OCI-LY3 (cell line): ENCODE results near the gene LRP10.

ENCODE experiments used
- H2AFZ ChIP-seq: fragments of 200-600, 300-600 bp; shearing (Covaris generic); 2 replicates; pipeline ENCODE4 v1.6.0; 2014; ENCODE audit warnings: antibody characterized with exemption, low read depth, low read length
- H3K27ac ChIP-seq: fragments of 200-600, 300-600 bp; sonication (generic); 2 replicates; pipeline ENCODE4 v1.5.1; 2014; ENCODE audit warnings: mild to moderate bottlenecking, low read length, moderate library complexity, mixed read lengths
- H3K27me3 ChIP-seq: fragments of 200-600, 300-600 bp; sonication (generic); 2 replicates; pipeline ENCODE4 v1.6.1; 2014; ENCODE audit warnings: low read depth, low read length, mixed read lengths
- H3K36me3 ChIP-seq: fragments of 200-600, 300-600 bp; sonication (generic); replicated peaks from 2 replicates; pipeline ENCODE3; 2014; ENCODE audit warnings: low read depth, low read length, mixed read lengths
- H3K4me1 ChIP-seq: fragments of 300-600, 200-600 bp; sonication (generic); 2 replicates; pipeline ENCODE4 v1.6.1; 2014; ENCODE audit warnings: low read length, mixed read lengths
- H3K4me2 ChIP-seq: fragments of 200-600, 300-600 bp; sonication (generic); 2 replicates; pipeline ENCODE4 v1.6.1; 2014; ENCODE audit warnings: low read length, mixed read lengths
- H3K4me3 ChIP-seq: fragments of 300-600, 200-600 bp; sonication (generic); 2 replicates; pipeline ENCODE4 v1.5.1; 2014; ENCODE audit warnings: antibody characterized with exemption, mild to moderate bottlenecking, low read length, moderate library complexity
- H3K79me2 ChIP-seq: fragments of 300-600, 200-600 bp; shearing (Covaris generic); 2 replicates; pipeline ENCODE4 v1.6.1; 2014; ENCODE audit warnings: mild to moderate bottlenecking, low read length, mixed read lengths
- H3K9ac ChIP-seq: fragments of 300-600, 200-600 bp; shearing (Covaris generic); 2 replicates; pipeline ENCODE4 v1.6.0; 2014; ENCODE audit warnings: mild to moderate bottlenecking, low read length, moderate library complexity
- H3K9me3 ChIP-seq: fragments of 200-600, 300-600 bp; shearing (Covaris generic); 2 replicates; pipeline ENCODE4 v1.6.1; 2014; ENCODE audit warnings: low read length, mixed read lengths; ENCODE audit not compliant: insufficient read depth
- H4K20me1 ChIP-seq: fragments of 200-600, 300-600 bp; sonication (generic); 2 replicates; pipeline ENCODE4 v1.6.1; 2016; ENCODE audit warnings: low read length, mixed read lengths; ENCODE audit not compliant: insufficient read depth
- EZH2phosphoT487 ChIP-seq: fragments of 200-600 bp; shearing (Covaris generic); IDR thresholded peaks from 2 replicates; pipeline ENCODE4 v1.6.1; 2018; ENCODE audit warnings: antibody characterized with exemption, mixed run types, low read depth
- TF ChIP-seq, protein P1 (sequence below): fragments of 200-600, 300-600 bp; sonication (generic); IDR thresholded peaks from 2 replicates; pipeline ENCODE4 v1.5.1; 2014; ENCODE audit warnings: antibody characterized with exemption, low read length, low read depth

The LRP10 gene

DNA sequence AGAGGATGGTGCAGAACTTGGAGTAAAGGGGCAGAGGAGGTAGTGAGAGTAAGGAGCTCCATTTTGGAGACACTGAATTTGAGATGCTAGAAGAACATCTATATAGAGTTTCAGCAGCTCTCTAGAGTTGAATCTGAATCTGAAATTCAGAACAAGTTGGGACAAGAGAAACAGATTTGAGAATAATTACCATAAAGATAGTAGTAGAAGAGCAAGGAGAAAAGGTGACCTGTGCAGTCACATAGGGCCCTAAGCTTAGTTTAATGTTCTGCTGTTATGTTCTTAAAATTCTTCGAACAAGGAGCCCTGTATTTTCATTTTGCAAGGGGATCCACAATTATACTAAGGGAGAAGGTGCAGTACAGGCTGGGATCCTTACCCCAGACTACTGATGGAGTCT lies 18.9 kb downstream of the LRP10 start:
- no peaks in the 10 kb centered on the region for H4K20me1 ChIP-seq
- no peak overlapping the region for H2AFZ ChIP-seq
- H3K4me3 ChIP-seq, result no peak overlapping the region
- no peaks in the 10 kb centered on the region for H3K9me3 ChIP-seq
- H3K27ac ChIP-seq, result no peak overlapping the region
- no peak overlapping the region for H3K9ac ChIP-seq
- TF ChIP-seq, protein P1, sequence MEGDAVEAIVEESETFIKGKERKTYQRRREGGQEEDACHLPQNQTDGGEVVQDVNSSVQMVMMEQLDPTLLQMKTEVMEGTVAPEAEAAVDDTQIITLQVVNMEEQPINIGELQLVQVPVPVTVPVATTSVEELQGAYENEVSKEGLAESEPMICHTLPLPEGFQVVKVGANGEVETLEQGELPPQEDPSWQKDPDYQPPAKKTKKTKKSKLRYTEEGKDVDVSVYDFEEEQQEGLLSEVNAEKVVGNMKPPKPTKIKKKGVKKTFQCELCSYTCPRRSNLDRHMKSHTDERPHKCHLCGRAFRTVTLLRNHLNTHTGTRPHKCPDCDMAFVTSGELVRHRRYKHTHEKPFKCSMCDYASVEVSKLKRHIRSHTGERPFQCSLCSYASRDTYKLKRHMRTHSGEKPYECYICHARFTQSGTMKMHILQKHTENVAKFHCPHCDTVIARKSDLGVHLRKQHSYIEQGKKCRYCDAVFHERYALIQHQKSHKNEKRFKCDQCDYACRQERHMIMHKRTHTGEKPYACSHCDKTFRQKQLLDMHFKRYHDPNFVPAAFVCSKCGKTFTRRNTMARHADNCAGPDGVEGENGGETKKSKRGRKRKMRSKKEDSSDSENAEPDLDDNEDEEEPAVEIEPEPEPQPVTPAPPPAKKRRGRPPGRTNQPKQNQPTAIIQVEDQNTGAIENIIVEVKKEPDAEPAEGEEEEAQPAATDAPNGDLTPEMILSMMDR, result no peak
- no peak for TF ChIP-seq EZH2phosphoT487
- H3K79me2 ChIP-seq, result no peaks in the 10 kb centered on the region
- no peaks in the 10 kb centered on the region for H3K27me3 ChIP-seq
- peaks cover 19% of the 10 kb centered on the region for H3K4me1 ChIP-seq
- no peak overlapping the region for H3K4me2 ChIP-seq
- no peaks in the 10 kb centered on the region for H3K36me3 ChIP-seq

DNA sequence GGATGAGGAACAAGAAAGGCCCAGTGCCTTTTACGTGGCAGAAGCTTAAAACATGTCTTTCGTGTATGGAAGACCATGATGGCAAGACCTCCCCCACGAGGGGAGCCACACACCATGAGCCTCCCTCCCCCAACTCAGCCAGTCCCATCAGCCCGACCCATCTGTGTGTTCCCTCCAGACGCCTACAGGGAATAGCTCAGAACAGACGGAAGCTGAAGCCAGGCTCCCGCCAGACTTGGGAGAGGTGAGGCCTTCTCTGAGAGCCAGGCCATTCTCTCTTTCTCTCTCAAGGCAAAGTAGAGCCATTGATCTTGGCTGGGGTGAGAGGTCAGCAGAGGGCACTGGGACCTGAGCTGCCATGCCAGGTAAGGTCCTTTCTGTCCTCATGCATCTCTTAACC lies 20.9 kb downstream of the LRP10 start:
- TF ChIP-seq, protein P1, result no peak
- no peak for TF ChIP-seq EZH2phosphoT487
- no peaks in the 10 kb centered on the region for H3K9me3 ChIP-seq
- H3K27me3 ChIP-seq, result no peaks in the 10 kb centered on the region
- H3K4me2 ChIP-seq, result no peak overlapping the region
- no peak overlapping the region for H3K27ac ChIP-seq
- H3K4me1 ChIP-seq, result peaks cover 11% of the 10 kb centered on the region
- H3K79me2 ChIP-seq, result no peaks in the 10 kb centered on the region
- H3K36me3 ChIP-seq, result peaks cover 6% of the 10 kb centered on the region
- H3K4me3 ChIP-seq, result no peak overlapping the region
- H2AFZ ChIP-seq, result no peak overlapping the region
- H3K9ac ChIP-seq, result no peak overlapping the region
- H4K20me1 ChIP-seq, result no peaks in the 10 kb centered on the region

GRCh38 chr14:22893706-22894105 lies 22.2 kb downstream of the LRP10 start:
- H3K27ac ChIP-seq, result no peak overlapping the region
- no peaks in the 10 kb centered on the region for H3K4me1 ChIP-seq
- no peaks in the 10 kb centered on the region for H3K79me2 ChIP-seq
- H4K20me1 ChIP-seq, result no peaks in the 10 kb centered on the region
- no peak overlapping the region for H3K4me2 ChIP-seq
- H3K9ac ChIP-seq, result no peak overlapping the region
- H3K4me3 ChIP-seq, result no peak overlapping the region
- no peak for TF ChIP-seq EZH2phosphoT487
- TF ChIP-seq, protein P1, result no peak
- peaks cover 17% of the 10 kb centered on the region for H3K36me3 ChIP-seq
- H3K9me3 ChIP-seq, result no peaks in the 10 kb centered on the region
- no peak overlapping the region for H2AFZ ChIP-seq
- no peaks in the 10 kb centered on the region for H3K27me3 ChIP-seq

- Histone ChIP-seq H3K9ac (no peak overlapping the region), H3K4me2 (no peak overlapping the region), H3K4me3 (no peak overlapping the region), H3K9me3 (no peaks in the 10 kb centered on the region), H3K27ac (no peak overlapping the region), H3K4me1 (no peaks in the 10 kb centered on the region), H3K36me3 (peaks cover 27% of the 10 kb centered on the region), H4K20me1 (no peaks in the 10 kb centered on the region), H3K27me3 (no peaks in the 10 kb centered on the region), H2AFZ (no peak overlapping the region), H3K79me2 (no peaks in the 10 kb centered on the region)
- TF ChIP-seq, protein P1, result no peak
- TF ChIP-seq EZH2phosphoT487, result no peak
These were observed 23.9 kb downstream of the LRP10 start for GRCh38 chr14:22895402-22895801.
